K562 (cell line): Measurements from ENCODE around the gene ZFPM1. TPM values are rescaled to one million over a fixed set of nuclear protein-coding genes. Genes with fewer than 3 reads are reported as not detected.

Source experiments
- ATAC-seq: fragments of 200-7000 bp; cut with Tn5 transposase; 3 replicates; pipeline ENCODE4 v1.9.1; 2020; ENCODE audit warnings: moderate library complexity
- BruUV-seq: library from RNA; stranded (reverse); fragments of 400-500 nt; replicated peaks from 2 replicates; lab custom pipeline; 2021; lab: Mats Ljungman, UMichigan
- CTCF ChIA-PET: fragments of 300-600 bp; formaldehyde crosslinking; extraction: SDS; loops from one replicate; lab custom pipeline; 2021; ENCODE audit warnings: low intra/inter-chr PET ratio; lab: Yijun Ruan, JAX
- POLR2A ChIA-PET: fragments of 300-600, 350-650 bp; sonication (Branson Sonifier 250); formaldehyde crosslinking; extraction: SDS; loops from one replicate; lab custom pipeline; 2021; ENCODE audit warnings: antibody characterized with exemption, inconsistent platforms; lab: Yijun Ruan, JAX
- DNase-seq, 4 experiments: peaks; one replicate each; pipeline versions ENCODE4 v3.0.0 to v3.0.0-alpha.2; 2011 to 2018; ENCODE audit warnings: low spot score in 3 of 4, mixed read lengths in 3 of 4; ENCODE audit errors: extremely low read depth in 1 of 4
- FAIRE-seq: peaks from 2 replicates; lab custom pipeline; 2011; peaks lifted over from hg19 to GRCh38; lab: Jason Lieb, UNC
- H2AFZ ChIP-seq: 2 replicates; pipeline ENCODE4 v1.6.0; 2011; ENCODE audit warnings: low read depth, low read length, control low read depth, inconsistent platforms
- H3K27ac ChIP-seq: fragments of 200-600 bp; 3 replicates; pipeline ENCODE4 v1.8.0; 2011; ENCODE audit warnings: low read depth, mild to moderate bottlenecking, control low read depth, inconsistent platforms, low read length, moderate library complexity, mixed read lengths; ENCODE audit errors: extremely low read depth
- H3K27me3 ChIP-seq, 2 experiments: fragments of 300-600 bp in 1 of 2; 2 replicates in 1 of 2; 3 replicates in 1 of 2; pipeline versions ENCODE4 v1.6.0 to v1.8.0; 2011; ENCODE audit warnings: inconsistent platforms in 2 of 2, low read length in 2 of 2, mild to moderate bottlenecking in 1 of 2, mixed read lengths in 1 of 2, moderate library complexity in 1 of 2; ENCODE audit not compliant: control insufficient read depth in 2 of 2, insufficient read depth in 2 of 2
- H3K36me3 ChIP-seq: fragments of 300-600 bp; 3 replicates; pipeline ENCODE4 v1.8.0; 2011; ENCODE audit warnings: mild to moderate bottlenecking, low read length, inconsistent platforms; ENCODE audit not compliant: control insufficient read depth, insufficient read depth
- H3K4me1 ChIP-seq, 2 experiments: fragments of 200-600 bp in 1 of 2; replicated peaks in 1 of 2; 2 replicates in 1 of 2; 3 replicates in 1 of 2; pipeline versions ENCODE4 v1.5.1 to v1.8.0; 2011; ENCODE audit warnings: inconsistent platforms in 2 of 2, low read length in 2 of 2, mild to moderate bottlenecking in 1 of 2, mixed read lengths in 1 of 2, moderate library complexity in 1 of 2; ENCODE audit not compliant: control insufficient read depth in 2 of 2, insufficient read depth in 2 of 2
- H3K4me2 ChIP-seq: 2 replicates; pipeline ENCODE4 v1.6.1; 2011; ENCODE audit warnings: low read length, control low read depth, inconsistent platforms, mixed read lengths; ENCODE audit not compliant: insufficient read depth
- H3K4me3 ChIP-seq: fragments of 200-600 bp; sonication (generic), shearing (Covaris generic); 2 replicates; pipeline ENCODE4 v1.5.1; 2016; ENCODE audit warnings: control low read depth, inconsistent platforms
- H3K79me2 ChIP-seq: fragments of 200-600 bp; 3 replicates; pipeline ENCODE4 v1.8.0; 2011; ENCODE audit warnings: low read length, inconsistent platforms; ENCODE audit not compliant: control insufficient read depth, insufficient read depth
- H3K9ac ChIP-seq, 2 experiments: 2 replicates each; pipeline versions ENCODE4 v1.6.0 to v1.6.1; 2011; ENCODE audit warnings: low read depth in 2 of 2, low read length in 2 of 2, control low read depth in 1 of 2, inconsistent platforms in 1 of 2, mild to moderate bottlenecking in 1 of 2, mixed read lengths in 1 of 2; ENCODE audit not compliant: insufficient read depth in 1 of 2
- H3K9me1 ChIP-seq: one replicate; pipeline ENCODE4 v1.6.0; 2011; ENCODE audit warnings: inconsistent platforms, mild to moderate bottlenecking, low read length, moderate library complexity; ENCODE audit not compliant: control insufficient read depth, insufficient read depth
- H3K9me3 ChIP-seq: replicated peaks from 2 replicates; pipeline ENCODE4 v1.5.1; 2011; ENCODE audit warnings: low read depth, low read length, inconsistent platforms; ENCODE audit not compliant: control insufficient read depth, insufficient read depth
- H4K20me1 ChIP-seq: replicated peaks from 2 replicates; pipeline ENCODE4 v1.6.1; 2011; ENCODE audit warnings: low read length, inconsistent platforms, mixed read lengths; ENCODE audit not compliant: control insufficient read depth, insufficient read depth
- CHCHD3 ChIP-seq: fragments of 250-450 bp; sonication (Bioruptor Pico); IDR thresholded peaks from 2 replicates; pipeline ENCODE4 v2.1.2; 2022; ENCODE audit warnings: mild to moderate bottlenecking
- CTBP1 ChIP-seq: fragments of 450-650 bp; IDR thresholded peaks from 2 replicates; pipeline ENCODE4 v1.6.1; 2016; ENCODE audit warnings: borderline replicate concordance
- E2F6 ChIP-seq, 2 experiments: IDR thresholded peaks; 2 replicates each; pipeline ENCODE4 v1.6.1; 2011; ENCODE audit warnings: borderline replicate concordance in 1 of 2, control low read depth in 1 of 2, low read depth in 1 of 2, low read length in 1 of 2, mild to moderate bottlenecking in 1 of 2, mixed read lengths in 1 of 2, moderate library complexity in 1 of 2; ENCODE audit not compliant: insufficient read depth in 1 of 2, insufficient read length in 1 of 2, poor library complexity in 1 of 2, severe bottlenecking in 1 of 2; ENCODE audit errors: extremely low read depth in 1 of 2
- FIP1L1 ChIP-seq: fragments of 200-400 bp; formaldehyde crosslinking; IDR thresholded peaks from 2 replicates; pipeline ENCODE4 v1.6.1; 2018; ENCODE audit warnings: mild to moderate bottlenecking, low read depth, low read length; ENCODE audit not compliant: poor library complexity, severe bottlenecking
- GTF2F1 ChIP-seq: IDR thresholded peaks from 2 replicates; pipeline ENCODE4 v1.6.1; 2011; ENCODE audit warnings: low read depth, low read length, improper control_type of control experiment
- LCOR ChIP-seq: sonication (generic); formaldehyde crosslinking; IDR thresholded peaks from 2 replicates; pipeline ENCODE4 v1.8.0; 2022; ENCODE audit warnings: mild to moderate bottlenecking, missing genetic modification reagents
- NR2C2 ChIP-seq, 2 experiments: fragments of 200-800 bp in 1 of 2; sonication (Bioruptor generic) in 1 of 2; sonication (generic) in 1 of 2; formaldehyde crosslinking in 1 of 2; IDR thresholded peaks; 2 replicates each; pipeline versions ENCODE4 v1.6.1 to v1.8.0; 2016 to 2022; ENCODE audit warnings: mild to moderate bottlenecking in 1 of 2, missing compliant biosample characterization in 1 of 2, missing genetic modification characterization in 1 of 2, missing genetic modification reagents in 1 of 2
- NRF1 ChIP-seq, 2 experiments: fragments of 450-650 bp; IDR thresholded peaks in 1 of 2; conservative IDR thresholded peaks in 1 of 2; 2 replicates each; pipeline ENCODE4 v1.6.1; 2014; ENCODE audit warnings: mild to moderate bottlenecking in 2 of 2
- POLR2AphosphoS5 ChIP-seq: IDR thresholded peaks from 2 replicates; pipeline ENCODE4 v1.6.1; 2011; ENCODE audit warnings: mild to moderate bottlenecking, low read depth, low read length, moderate library complexity; ENCODE audit not compliant: control insufficient read depth, insufficient read depth
- RUNX1 ChIP-seq: sonication (generic); IDR thresholded peaks from 2 replicates; pipeline ENCODE4 v1.6.1; 2016; ENCODE audit warnings: antibody characterized with exemption, low read depth
- SMARCB1 ChIP-seq: IDR thresholded peaks from 2 replicates; pipeline ENCODE4 v1.6.1; 2011; ENCODE audit warnings: improper control_type of control experiment, low read depth; ENCODE audit not compliant: insufficient read length
- SREBF2 ChIP-seq: sonication (generic); formaldehyde crosslinking; IDR thresholded peaks from 2 replicates; pipeline ENCODE4 v1.4.0; 2020; ENCODE audit warnings: mild to moderate bottlenecking, missing genetic modification reagents
- ZBED1 ChIP-seq: IDR thresholded peaks from 2 replicates; pipeline ENCODE4 v1.6.1; 2014
- ZNF436 ChIP-seq: fragments of 250-450, 450-650 bp; sonication (Bioruptor Pico); formaldehyde crosslinking; IDR thresholded peaks from 2 replicates; pipeline ENCODE4 v1.7.0; 2020; ENCODE audit warnings: mild to moderate bottlenecking
- WGBS: fragments of 100-300 bp; shearing (Covaris generic); methylation state at CpG from one replicate; pipeline ENCODE4 v1.1.6; 2016; ENCODE audit warnings: low coverage, mixed read lengths; ENCODE audit not compliant: insufficient coverage; ENCODE audit errors: missing lambda C conversion rate; 5-methylcytosine and 5-hydroxymethylcytosine counted together
- in situ Hi-C: fragments of 300-500 bp; cut with MboI; formaldehyde crosslinking; loops from 4 replicates; pipeline ENCODE4 v1.15.0; 2018; ENCODE audit warnings: inconsistent platforms, mixed read lengths
- intact Hi-C: fragments of 100-400 bp; cut with micrococcal nuclease; formaldehyde crosslinking; loops from 2 replicates; pipeline ENCODE4 v1.14.2; 2022
- polyA plus RNA-seq, 8 experiments: library from polyadenylated mRNA; depleted of rRNA in 4 of 8; stranded (reverse) in 5 of 8; unstranded in 3 of 8; fragments of >200 nt; fragmentation: Nextera tagmentation in 2 of 8; fragmentation: Illumina TruSeq in 1 of 8; extraction: Ambion mirVana in 2 of 8; extraction: Trizol in 1 of 8; gene quantifications; 2 replicates each; pipeline versions ENCODE4 v1.2.1 to v1.2.3, GENCODE V29; 2011 to 2014; ENCODE audit warnings: inconsistent platforms in 1 of 8, missing spikeins in 1 of 8
- total RNA-seq, 7 experiments: library from RNA; depleted of rRNA in 6 of 7; stranded (reverse); fragments of >200 nt in 6 of 7; fragmentation: Illumina TruSeq in 2 of 7; extraction: Trizol in 2 of 7; gene quantifications; 2 replicates each; pipeline versions ENCODE4 v1.2.1 to v1.2.3, GENCODE V29; 2011 to 2021; ENCODE audit warnings: low replicate concordance in 1 of 7
- TF ChIP-seq, protein P1 (sequence below): fragments of 450-650 bp; conservative IDR thresholded peaks from 2 replicates; pipeline ENCODE4 v1.6.1; 2016; ENCODE audit warnings: missing genetic modification characterization, low read depth, mild to moderate bottlenecking, missing compliant biosample characterization, moderate library complexity
- TF ChIP-seq, protein P2 (sequence below): fragments of 450-650 bp; formaldehyde crosslinking; IDR thresholded peaks from 2 replicates; pipeline ENCODE4 v1.4.0; 2022; ENCODE audit warnings: mild to moderate bottlenecking, moderate library complexity
- TF ChIP-seq, protein P3 (sequence below): sonication (generic); formaldehyde crosslinking; IDR thresholded peaks from 2 replicates; pipeline ENCODE4 v1.8.0; 2022; ENCODE audit warnings: mild to moderate bottlenecking, missing genetic modification reagents, borderline replicate concordance

The ZFPM1 gene
- total and polyA plus RNA-seq, 9 of the 15 experiments (the other 6 are each of a cell fraction or from before 2014, with no cell fraction given): 0.03 to 35.9 (median 1.4) TPM

- peaks cover 33 to 69% of the 10 kb centered on the region in 2 experiments; a peak in 4 of 5 replicates for H3K27me3 ChIP-seq
- intact Hi-C loops (loop anchor here (2.0 kb wide), 1 partner anchor 148 kb away; no protein-coding TSS in a partner anchor), in situ Hi-C loops (no loop called here)
- peaks cover 0 to 83% of the 10 kb centered on the region in 2 experiments; a peak in 2 of 5 replicates for H3K4me1 ChIP-seq
- no peaks in the 10 kb centered on the region for H3K36me3 ChIP-seq
- ATAC-seq: peak; percentile 48
- no peak for DNase-seq
- H3K4me2 ChIP-seq: no peak overlapping the region
- WGBS: 2% methylated on average over 15 of the region's 18 CpGs
- no peak overlapping the region for H2AFZ ChIP-seq
- H4K20me1 ChIP-seq: peaks cover 11% of the 10 kb centered on the region
- POLR2A ChIA-PET: no interaction called here
- H3K9me3 ChIP-seq: no peaks in the 10 kb centered on the region
- no peak for FAIRE-seq
- no peak overlapping the region for H3K4me3 ChIP-seq
- no peaks in the 10 kb centered on the region for H3K9me1 ChIP-seq
- H3K27ac ChIP-seq: no peak overlapping the region
- no peak overlapping the region for H3K9ac ChIP-seq
- CTCF ChIA-PET: no interaction called here
- BruUV-seq: no TSS peak
- no peaks in the 10 kb centered on the region for H3K79me2 ChIP-seq
- no peak for TF ChIP-seq SMARCB1
- TF ChIP-seq NR2C2 (CRISPR knock-in tag; IDR thresholded peaks at IDR 0.05): no peak
- no peak for TF ChIP-seq NR2C2 (tag; IDR thresholded peaks at IDR 0.05)
- no peak for TF ChIP-seq SREBF2
- TF ChIP-seq POLR2AphosphoS5: no peak
- no peak for TF ChIP-seq LCOR (CRISPR knock-in tag)
- no peak for TF ChIP-seq GTF2F1
- peak in 1 of 2 experiments; percentile 16 for TF ChIP-seq E2F6 (IDR thresholded peaks at IDR 0.05; ENCODE audit: borderline replicate concordance in 1 of 2, extremely low read depth in 1 of 2, insufficient read depth in 1 of 2, insufficient read length in 1 of 2, low read depth in 1 of 2, low read length in 1 of 2, poor library complexity in 1 of 2, severe bottlenecking in 1 of 2)
- peak; percentile 60 to 66; a peak in 3 of 4 replicates for TF ChIP-seq NRF1 (conservative IDR thresholded peaks at IDR 0.05 in 1 of 2, IDR thresholded peaks at IDR 0.05 in 1 of 2)
- no peak for TF ChIP-seq CTBP1
- TF ChIP-seq RUNX1: no peak
- no peak for TF ChIP-seq FIP1L1
- TF ChIP-seq, protein P1, sequence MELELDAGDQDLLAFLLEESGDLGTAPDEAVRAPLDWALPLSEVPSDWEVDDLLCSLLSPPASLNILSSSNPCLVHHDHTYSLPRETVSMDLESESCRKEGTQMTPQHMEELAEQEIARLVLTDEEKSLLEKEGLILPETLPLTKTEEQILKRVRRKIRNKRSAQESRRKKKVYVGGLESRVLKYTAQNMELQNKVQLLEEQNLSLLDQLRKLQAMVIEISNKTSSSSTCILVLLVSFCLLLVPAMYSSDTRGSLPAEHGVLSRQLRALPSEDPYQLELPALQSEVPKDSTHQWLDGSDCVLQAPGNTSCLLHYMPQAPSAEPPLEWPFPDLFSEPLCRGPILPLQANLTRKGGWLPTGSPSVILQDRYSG (tag): no peak
- no peak for TF ChIP-seq ZBED1
- TF ChIP-seq, protein P2, sequence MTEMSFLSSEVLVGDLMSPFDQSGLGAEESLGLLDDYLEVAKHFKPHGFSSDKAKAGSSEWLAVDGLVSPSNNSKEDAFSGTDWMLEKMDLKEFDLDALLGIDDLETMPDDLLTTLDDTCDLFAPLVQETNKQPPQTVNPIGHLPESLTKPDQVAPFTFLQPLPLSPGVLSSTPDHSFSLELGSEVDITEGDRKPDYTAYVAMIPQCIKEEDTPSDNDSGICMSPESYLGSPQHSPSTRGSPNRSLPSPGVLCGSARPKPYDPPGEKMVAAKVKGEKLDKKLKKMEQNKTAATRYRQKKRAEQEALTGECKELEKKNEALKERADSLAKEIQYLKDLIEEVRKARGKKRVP: no peak
- TF ChIP-seq CHCHD3 (CRISPR knock-in tag): no peak
- TF ChIP-seq, protein P3, sequence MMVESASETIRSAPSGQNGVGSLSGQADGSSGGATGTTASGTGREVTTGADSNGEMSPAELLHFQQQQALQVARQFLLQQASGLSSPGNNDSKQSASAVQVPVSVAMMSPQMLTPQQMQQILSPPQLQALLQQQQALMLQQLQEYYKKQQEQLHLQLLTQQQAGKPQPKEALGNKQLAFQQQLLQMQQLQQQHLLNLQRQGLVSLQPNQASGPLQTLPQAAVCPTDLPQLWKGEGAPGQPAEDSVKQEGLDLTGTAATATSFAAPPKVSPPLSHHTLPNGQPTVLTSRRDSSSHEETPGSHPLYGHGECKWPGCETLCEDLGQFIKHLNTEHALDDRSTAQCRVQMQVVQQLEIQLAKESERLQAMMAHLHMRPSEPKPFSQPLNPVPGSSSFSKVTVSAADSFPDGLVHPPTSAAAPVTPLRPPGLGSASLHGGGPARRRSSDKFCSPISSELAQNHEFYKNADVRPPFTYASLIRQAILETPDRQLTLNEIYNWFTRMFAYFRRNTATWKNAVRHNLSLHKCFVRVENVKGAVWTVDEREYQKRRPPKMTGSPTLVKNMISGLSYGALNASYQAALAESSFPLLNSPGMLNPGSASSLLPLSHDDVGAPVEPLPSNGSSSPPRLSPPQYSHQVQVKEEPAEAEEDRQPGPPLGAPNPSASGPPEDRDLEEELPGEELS (CRISPR knock-in tag): no peak
- no peak for TF ChIP-seq ZNF436
Observed at GRCh38 chr16:88434746-88435145, 18.3 kb upstream of the ZFPM1 start.
